G401.6 (cell line): ENCODE results near the gene SNX24.

Source experiments
- FAIRE-seq: peaks from 2 replicates; lab custom pipeline; 2012; peaks lifted over from hg19 to GRCh38; lab: Jason Lieb, UNC

SNX24 gene

DNA sequence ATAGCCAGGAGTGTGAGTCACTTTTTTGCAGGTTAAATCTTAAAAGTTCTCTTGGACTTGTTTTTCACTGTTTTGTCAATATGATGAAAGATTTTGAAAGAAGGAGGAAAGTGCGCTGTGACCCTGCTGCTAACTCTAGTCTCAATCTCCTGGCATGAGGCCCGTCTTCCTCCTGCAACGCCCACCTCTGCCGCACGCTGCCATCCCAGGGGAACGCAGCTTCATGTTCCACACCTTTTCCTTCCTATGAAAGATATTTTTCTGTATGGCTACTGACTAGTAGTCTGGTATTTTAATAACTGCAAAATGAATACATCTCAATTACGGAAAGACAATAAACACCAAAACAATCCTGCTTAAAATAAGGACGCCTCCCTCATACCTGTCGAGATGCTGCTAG lies 182.8 kb downstream of the SNX24 start:
- FAIRE-seq: no peak

DNA sequence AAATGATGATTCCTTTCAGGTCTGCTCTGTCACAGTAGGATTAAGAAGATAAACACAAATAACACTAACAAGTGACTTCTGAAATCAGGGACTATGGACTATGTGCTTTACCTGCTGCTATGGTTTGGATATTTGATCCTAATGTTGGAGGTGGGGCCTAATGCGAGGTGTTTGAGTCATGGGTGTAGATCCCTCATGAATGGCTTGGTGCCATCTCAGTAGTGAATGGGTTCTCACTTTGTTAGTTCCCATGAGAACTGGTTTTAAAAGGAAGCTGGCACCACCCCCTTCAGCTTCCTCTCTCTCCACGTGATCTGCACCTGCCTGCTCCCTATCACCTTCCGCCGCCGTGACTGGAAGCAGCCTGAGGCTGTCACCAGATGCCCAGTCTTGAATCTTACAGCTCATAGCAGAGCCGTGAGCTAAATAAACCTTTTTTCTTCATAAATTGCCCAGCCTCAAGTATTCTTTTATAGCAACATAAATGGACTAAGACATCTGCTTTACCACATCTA lies 187.8 kb downstream of the SNX24 start:
- FAIRE-seq: no peak

DNA sequence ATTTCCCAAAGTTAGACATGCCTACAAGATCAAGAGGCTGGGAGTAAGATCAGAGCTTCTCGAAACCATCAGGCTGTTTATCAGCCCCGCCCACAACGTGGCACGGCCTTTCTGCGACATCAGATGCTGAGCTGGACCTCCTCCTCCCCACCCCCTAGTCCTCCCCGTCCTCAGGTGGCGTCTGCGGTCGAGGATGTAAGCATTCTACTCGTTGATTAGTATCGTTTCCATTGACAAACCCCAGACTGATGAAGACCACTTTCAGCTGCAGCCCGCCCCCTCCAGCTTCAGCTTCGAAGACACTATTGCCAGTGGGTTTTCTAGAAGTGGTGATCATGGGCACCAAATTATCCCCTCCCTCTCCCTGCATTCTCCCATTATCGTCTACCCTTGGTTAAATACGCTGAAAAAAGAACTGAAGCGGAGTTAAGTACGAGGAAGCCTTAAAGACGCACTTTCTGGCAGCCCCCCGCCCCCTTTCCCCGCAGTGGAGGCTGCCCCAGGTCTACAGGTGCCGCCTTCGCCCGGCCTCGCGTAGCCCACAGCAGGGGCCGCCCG lies 190.0 kb downstream of the SNX24 start:
- FAIRE-seq: no peak

DNA sequence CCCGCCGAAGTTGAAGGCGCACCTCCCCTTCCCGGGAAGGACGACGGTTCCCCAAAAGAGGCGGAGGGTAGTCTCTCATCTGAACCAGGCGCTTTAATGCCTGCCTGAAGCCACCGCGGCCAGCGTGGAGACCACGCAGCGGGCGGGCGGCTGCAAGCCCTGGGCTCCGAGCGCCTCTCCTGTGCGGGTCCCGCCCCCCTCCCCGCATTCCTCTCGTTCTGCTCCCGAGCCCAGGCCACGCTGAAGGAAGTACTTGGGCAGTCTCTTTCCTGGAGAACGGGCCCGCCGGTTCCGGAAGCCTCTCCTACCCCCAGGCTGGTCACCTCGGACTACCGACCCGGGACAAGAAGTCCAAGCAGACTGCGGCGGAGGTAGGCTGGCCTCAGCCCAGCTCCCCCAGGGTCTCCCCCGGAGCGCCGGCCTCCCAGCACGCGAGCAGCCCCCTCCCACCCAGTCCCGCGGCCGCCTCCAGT lies 190.5 kb downstream of the SNX24 start:
- FAIRE-seq: no peak

DNA sequence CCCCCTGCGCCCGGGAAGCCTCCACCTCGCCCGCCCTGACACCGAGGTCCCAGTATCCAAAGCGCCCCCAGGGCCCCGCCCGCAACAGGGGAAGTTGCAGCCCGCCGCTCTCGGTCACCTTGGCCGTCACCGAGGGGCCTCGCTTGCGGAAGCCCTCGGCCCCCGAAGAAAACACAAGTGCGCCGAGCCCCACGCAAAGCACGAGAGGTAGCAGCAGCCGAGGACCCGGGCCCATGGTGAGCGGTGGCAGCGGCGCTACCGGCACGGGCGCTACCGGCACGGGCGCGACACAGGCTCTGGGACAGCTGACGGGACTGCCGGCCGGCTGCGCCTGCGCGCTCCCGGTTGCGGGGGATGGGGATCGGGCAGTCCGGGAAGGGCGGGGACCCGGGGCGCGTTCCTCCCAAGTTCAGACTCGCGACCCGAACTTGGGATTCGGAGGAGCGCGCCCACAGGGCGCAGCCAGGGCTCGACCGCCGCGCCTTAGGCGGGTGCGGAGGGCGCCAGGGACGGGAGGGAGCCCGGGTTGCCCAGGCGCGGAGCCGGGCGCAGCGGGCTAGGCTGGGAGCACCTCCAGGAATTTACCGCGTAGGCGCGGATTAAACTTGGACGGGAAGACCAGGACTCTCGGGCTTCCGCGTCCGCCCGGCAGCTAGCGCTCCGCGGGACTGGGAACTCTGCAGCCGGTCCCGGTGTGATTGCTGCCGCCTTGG lies 191.1 kb downstream of the SNX24 start, which contains the start of gene PPIC:
Gene PPIC (minus strand): TSS at position 335 of the 713 bp plus-strand sequence. CDS start 100 bp downstream, at position 235.
- no peak for FAIRE-seq

DNA sequence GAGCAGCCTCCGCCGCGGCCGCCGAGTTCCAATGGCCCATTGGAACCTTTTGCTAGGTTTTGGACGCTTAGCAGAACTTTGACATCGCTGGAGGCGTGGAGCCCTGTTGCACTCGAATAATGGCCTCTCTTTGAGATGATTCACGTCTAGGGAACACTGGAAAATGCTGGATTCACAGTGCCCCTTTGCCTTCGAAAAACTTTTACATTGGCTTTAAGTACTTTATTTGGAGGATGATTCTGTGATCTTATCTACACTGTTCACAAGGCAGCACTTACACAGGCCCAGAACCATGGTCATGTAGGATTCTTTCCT lies 191.6 kb downstream of the SNX24 start:
- no peak for FAIRE-seq

DNA sequence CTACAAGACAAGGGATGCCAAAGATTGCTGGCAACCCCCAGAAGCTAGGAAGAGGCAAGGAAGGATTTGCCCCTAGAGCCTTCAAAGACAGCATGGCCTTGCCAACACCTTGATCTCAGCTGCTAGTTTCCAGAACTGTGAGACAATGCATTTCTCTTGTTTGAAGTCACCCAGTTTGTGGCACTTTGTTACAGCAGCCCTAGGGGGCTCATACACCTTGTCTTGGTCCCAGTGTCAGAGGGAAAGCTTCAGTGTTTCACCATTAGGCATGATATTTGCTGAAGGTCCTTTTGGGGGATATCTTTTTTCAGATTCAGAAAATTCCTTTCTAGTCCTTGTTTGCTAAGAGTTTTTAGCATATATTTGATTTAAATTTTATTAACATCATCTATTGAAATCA lies 194.3 kb downstream of the SNX24 start:
- no peak for FAIRE-seq

DNA sequence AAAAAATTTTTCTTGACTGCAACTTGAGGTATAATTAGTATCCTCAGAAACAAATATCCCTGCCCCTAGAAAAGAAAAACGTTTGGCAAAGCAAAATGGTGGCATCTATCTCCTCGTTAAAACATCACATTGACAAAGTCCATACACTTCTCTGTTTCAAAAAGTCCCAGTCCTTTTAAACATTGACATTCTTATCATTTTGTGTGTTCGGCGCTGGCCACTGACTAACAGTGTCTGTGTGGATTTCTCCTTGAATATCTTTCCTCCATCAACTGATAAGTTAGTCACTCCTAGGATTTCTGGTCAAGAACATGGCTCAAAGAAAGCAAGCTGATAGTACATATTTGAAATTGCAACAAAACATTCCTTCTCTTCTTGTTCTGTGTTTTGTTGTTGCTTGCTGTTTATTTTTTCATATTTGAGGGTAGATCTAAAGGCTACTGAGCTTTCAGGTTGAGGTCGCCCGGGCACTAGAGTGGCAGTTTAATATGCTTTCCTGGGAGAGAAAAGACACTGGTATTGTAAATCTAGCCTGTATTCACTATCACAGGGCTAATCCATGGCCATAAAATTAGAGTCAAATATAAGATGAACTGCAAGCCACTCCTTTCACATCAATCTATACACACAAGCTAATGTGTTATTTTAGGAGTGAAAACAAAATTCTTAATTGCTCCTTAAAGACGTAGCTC lies 199.7 kb downstream of the SNX24 start:
- no peak for FAIRE-seq

DNA sequence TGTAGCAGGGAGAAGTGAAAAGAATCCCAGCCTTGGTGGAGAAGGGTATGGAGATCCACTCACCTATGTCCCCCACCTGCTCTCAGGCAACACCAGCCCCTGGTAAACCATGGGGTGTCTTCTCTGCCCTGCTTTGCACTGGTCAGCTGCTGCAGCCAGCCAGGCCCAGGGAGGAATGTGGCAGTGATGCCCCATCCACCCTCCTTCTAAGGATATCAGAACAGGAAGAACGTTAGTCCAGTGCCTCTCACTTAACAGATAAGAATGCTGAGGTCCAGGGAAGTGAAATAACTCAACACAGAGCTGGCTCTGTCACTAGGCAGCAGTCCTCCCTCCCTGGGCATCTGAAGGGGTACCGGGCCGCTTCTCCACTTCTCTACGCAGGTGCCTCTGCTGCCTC lies 200.8 kb downstream of the SNX24 start:
- no peak for FAIRE-seq

DNA sequence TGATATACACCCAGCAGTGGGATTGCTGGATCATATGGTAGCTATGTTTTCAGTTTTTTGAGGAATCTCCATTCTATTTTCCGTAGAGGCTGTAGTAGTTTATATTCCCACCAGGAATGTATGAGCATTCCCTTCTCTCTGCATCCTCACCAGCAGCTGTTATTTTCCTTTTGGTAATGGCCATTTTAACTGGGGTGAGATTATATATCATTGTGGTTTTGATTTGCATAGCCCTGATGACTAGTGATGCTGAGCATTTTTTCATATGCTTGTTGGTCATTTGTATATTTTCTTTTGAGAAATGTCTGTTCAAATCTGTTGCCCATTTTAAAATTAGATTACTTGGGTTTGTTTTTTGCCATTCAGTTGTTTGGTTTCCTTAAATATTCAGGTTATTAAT lies 202.3 kb downstream of the SNX24 start:
- FAIRE-seq: no peak

DNA sequence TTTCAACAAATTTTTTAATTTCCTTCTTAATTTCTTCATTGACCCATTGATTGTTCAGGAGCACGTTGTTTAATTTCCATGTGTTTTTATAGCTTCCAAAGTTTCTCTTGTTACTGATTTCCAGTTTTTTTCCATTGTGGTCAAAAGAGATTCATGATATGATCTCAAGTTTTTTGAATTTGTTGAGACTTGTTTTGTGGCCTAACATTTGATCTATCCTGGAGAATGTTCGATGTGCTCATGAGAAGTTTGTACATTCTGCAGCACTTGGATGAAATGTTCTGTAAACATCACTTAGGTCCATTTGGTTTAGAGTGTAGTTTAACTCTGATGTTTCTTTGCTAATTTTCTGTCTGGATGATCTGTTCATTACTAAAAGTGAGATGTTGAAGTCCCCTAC lies 205.8 kb downstream of the SNX24 start:
- no peak for FAIRE-seq
